Prostate gland (tissue), 2 donors: ENCODE data around the gene NOC4L. TPM values are rescaled to one million over a fixed set of nuclear protein-coding genes. Genes with fewer than 3 reads are reported as not detected.
A peak's percentile ranks its signal among the peaks of the same experiment; 100 is the strongest.

Experiments
- DNase-seq: peaks from one replicate; pipeline ENCODE4 v3.0.0-alpha.2; 2019; ENCODE audit warnings: low spot score
- H3K27ac ChIP-seq, 2 donors: fragments of 200-600 bp; sonication (generic); 2 replicates each; pipeline ENCODE4 v1.5.1; 2017 to 2019
- H3K27me3 ChIP-seq: fragments of 200-600 bp; sonication (generic); replicated peaks from 2 replicates; pipeline ENCODE4 v1.5.1; 2019; ENCODE audit not compliant: insufficient read depth
- H3K36me3 ChIP-seq, 2 donors: fragments of 200-600 bp; sonication (generic); 1 replicate in 1 of 2; 2 replicates in 1 of 2; pipeline versions ENCODE4 v1.5.1 to v1.8.1; 2017 to 2019
- H3K4me1 ChIP-seq: fragments of 200-600 bp; sonication (generic); replicated peaks from 2 replicates; pipeline ENCODE4 v1.5.1; 2019
- H3K4me3 ChIP-seq, 2 donors: fragments of 200-600 bp; sonication (generic); 2 replicates each; pipeline ENCODE4 v1.5.1; 2017 to 2019
- H3K9me3 ChIP-seq: fragments of 200-600 bp; sonication (generic); 2 replicates; pipeline ENCODE4 v1.5.1; 2017
- POLR2A ChIP-seq: fragments of 450-650 bp; IDR thresholded peaks from one replicate; pipeline ENCODE4 v1.6.1; 2016; ENCODE audit warnings: antibody characterized with exemption, mild to moderate bottlenecking
- POLR2AphosphoS5 ChIP-seq: sonication (generic); formaldehyde crosslinking; IDR thresholded peaks from one replicate; pipeline ENCODE4 v1.6.1; 2017; ENCODE audit warnings: antibody characterized with exemption
- WGBS: methylation state at CpG from one replicate; pipeline ENCODE4 v1.1.5; 2018; 5-methylcytosine and 5-hydroxymethylcytosine counted together
- intact Hi-C: fragments of 100-400 bp; cut with DNase I; formaldehyde crosslinking; loops from one replicate; pipeline ENCODE4 v1.14.2; 2022
- total RNA-seq, 2 donors: library from RNA; depleted of rRNA; stranded (reverse); fragments of >200 nt; gene quantifications; one replicate each; pipeline ENCODE4 v1.1.0, GENCODE V29; 2016
- TF ChIP-seq, protein P1 (sequence below), 4 experiments: fragments of 200-600 bp in 2 of 4; fragments of 450-650 bp in 2 of 4; sonication (generic) in 2 of 4; IDR thresholded peaks; 1 replicate in 3 of 4; 2 replicates in 1 of 4; pipeline ENCODE4 v1.5.1; 2016 to 2019; ENCODE audit warnings: antibody characterized with exemption in 4 of 4, mild to moderate bottlenecking in 2 of 4, moderate library complexity in 2 of 4

NOC4L gene
- total RNA-seq, 2 donors from 2014 or later = 12.4 to 32.5 TPM

DNA sequence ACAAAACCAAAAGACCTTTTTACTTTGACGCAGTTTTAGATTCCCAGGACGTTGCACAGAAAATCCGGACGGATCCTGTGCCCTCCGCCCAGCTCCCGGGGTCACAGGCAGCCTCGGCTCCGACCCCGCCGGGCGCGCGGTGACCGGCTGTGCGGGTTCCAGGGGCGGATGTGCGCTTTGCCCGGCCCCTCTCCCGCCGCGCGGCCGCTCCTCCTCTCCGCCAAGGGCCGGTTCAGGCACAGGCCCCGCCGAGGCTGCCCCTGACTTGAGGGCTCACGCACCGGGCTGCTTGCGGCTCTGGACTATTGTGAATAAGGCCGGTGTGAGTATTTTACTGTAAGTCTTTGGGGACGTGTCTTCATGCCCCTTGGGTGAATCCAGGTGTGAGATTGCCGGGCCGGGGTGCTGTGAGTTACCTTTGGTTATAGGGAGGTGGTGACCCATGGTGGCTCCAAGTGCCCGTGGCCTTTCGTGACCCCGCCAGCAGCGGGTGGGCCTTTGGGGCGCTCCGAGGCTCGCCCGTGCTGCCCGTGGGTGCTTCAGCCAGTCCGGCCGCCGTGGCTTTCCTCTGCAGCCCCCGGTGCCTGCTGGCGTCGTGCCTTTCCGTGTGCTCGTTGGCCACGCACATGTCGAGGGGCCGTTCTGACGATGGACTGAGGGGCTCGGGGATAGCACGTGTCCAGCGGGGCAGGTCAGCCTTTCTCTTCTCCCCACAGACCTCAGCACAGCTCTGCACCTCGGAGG is 45.9 kb downstream of the NOC4L start:
- DNase-seq = no peak

DNA sequence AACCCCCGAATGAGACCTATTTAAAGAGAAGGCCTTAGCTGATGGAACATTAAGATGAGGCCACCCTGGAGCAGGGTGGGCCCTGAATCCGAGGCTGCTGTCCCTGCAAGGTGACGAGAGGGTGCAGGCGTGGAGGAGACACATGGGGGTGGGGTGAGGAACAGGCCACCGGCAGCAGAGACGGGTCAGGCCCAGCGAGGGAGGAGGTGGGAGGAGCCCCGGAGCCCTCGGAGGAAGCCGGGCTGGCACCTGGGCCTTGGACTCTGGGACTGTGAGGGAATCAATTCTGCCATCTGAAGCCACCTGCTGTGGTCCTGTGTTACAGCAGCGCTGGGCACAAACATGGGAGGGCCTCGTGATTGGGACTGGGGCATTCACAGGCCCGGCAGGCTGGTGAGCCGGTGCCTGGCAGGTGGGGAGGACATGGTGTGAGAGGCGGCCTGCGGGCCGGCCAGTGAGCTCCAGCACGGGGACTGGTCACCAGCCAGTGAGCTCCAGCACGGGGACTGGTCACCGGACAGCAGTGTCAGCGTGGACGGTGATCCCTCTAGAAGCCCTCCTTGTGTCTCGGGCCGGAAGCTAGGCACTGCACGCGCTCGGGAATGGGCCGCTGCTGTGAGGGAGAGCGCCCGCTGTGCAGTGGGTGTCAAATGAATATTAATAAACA is 46.7 kb downstream of the NOC4L start:
- DNase-seq = no peak
- Histone ChIP-seq H3K27ac (no peak overlapping the region), H3K4me1 (no peaks in the 10 kb centered on the region), H3K4me3 (no peak overlapping the region), H3K27me3 (no peaks in the 10 kb centered on the region), H3K9me3 (no peaks in the 10 kb centered on the region), H3K36me3 (no peaks in the 10 kb centered on the region)
- 83% methylated on average over 30 of the region's 30 CpGs for WGBS
- intact Hi-C loops = no loop called here
- no peak for TF ChIP-seq POLR2A
- TF ChIP-seq, protein P1, sequence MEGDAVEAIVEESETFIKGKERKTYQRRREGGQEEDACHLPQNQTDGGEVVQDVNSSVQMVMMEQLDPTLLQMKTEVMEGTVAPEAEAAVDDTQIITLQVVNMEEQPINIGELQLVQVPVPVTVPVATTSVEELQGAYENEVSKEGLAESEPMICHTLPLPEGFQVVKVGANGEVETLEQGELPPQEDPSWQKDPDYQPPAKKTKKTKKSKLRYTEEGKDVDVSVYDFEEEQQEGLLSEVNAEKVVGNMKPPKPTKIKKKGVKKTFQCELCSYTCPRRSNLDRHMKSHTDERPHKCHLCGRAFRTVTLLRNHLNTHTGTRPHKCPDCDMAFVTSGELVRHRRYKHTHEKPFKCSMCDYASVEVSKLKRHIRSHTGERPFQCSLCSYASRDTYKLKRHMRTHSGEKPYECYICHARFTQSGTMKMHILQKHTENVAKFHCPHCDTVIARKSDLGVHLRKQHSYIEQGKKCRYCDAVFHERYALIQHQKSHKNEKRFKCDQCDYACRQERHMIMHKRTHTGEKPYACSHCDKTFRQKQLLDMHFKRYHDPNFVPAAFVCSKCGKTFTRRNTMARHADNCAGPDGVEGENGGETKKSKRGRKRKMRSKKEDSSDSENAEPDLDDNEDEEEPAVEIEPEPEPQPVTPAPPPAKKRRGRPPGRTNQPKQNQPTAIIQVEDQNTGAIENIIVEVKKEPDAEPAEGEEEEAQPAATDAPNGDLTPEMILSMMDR (IDR thresholded peaks at IDR 0.05) = no peak
- TF ChIP-seq POLR2AphosphoS5 = no peak

More for the DNA sequence above, 45.9 kb downstream of the NOC4L start:
- no peaks in the 10 kb centered on the region for H3K4me1 ChIP-seq
- intact Hi-C loops = no loop called here
- H3K4me3 ChIP-seq = peak overlapping the region; percentile 39 to 40
- H3K36me3 ChIP-seq = no peaks in the 10 kb centered on the region
- TF ChIP-seq POLR2AphosphoS5 (no peak), POLR2A (no peak)
- TF ChIP-seq, protein P1 (IDR thresholded peaks at IDR 0.05) = no peak
- H3K9me3 ChIP-seq = no peaks in the 10 kb centered on the region
- 39% methylated on average over 59 of the region's 59 CpGs for WGBS
- peak overlapping the region; percentile 7 to 54 for H3K27ac ChIP-seq
- no peaks in the 10 kb centered on the region for H3K27me3 ChIP-seq

DNA sequence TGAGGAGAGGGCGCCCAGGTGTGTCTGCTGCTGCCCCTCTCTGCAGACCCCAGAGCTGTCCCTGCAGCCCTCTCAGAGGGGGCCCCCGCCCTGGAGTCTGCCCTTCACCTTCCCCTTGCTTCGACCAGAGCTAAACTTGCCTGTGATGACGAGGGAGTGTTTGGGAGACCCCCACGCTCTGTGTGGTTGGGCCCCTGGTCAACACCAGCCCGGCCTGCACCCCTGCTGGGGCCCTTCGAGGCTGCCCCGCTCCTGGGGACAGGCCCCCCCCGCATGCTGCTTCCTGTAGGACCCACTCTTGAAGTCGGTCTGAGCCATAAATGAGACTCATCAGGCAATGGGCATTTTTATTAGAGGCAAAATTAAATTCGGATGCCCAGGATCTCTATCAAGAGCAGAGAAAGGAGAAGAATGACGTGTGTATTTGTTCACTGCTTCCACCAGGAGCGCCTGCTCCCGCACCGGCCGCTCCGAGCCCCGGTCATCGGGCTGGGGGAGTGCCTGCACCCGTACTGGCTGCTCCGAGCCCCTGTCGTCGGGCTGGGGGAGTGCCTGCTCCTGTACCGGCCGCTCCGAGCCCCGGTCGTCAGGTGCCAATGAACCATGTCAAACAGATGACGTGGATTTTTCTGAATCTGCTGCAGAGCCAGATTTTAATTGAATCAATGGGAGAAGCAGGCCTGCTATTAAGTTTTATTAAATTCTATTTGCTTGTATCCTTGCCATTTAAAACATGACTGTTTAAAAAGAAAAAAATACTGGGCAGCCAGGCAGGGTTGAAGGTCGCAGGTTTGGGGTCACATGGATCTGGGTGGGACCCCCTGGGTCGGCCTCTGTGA is 47.7 kb downstream of the NOC4L start:
- Histone ChIP-seq H3K9me3 (no peaks in the 10 kb centered on the region), H3K27ac (no peak overlapping the region), H3K27me3 (no peaks in the 10 kb centered on the region), H3K4me3 (no peak overlapping the region), H3K4me1 (no peaks in the 10 kb centered on the region), H3K36me3 (no peaks in the 10 kb centered on the region)
- TF ChIP-seq POLR2AphosphoS5 = no peak
- TF ChIP-seq, protein P1 (IDR thresholded peaks at IDR 0.05) = no peak
- TF ChIP-seq POLR2A = no peak
- intact Hi-C loops = no loop called here
- DNase-seq = no peak
- WGBS = 63% methylated on average over 29 of the region's 31 CpGs

DNA sequence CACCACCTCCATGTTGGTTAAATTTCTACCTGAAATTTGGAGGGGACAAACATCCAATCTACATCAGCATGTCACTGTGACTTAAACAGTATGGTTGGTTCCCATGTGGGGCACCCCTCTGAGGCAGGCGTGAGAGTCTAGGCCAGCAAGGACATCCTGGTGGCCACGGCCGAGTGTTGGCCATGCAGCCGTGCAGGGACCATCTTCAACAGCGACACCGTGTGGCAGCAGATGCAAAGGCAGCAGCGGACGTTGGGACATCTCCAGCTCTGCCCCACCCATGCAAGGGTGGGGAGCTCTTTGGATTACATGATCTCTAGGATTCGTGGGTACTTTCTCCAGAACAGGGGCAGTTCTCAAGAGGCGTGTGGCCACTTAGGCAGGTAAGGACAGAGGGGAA is 49.8 kb downstream of the NOC4L start:
- Histone ChIP-seq H3K27me3 (no peaks in the 10 kb centered on the region), H3K36me3 (no peaks in the 10 kb centered on the region), H3K4me3 (no peak overlapping the region), H3K4me1 (no peaks in the 10 kb centered on the region), H3K27ac (no peak overlapping the region), H3K9me3 (no peaks in the 10 kb centered on the region)
- 60% methylated on average over 9 of the region's 10 CpGs for WGBS
- intact Hi-C loops = no loop called here
- no peak for DNase-seq
- TF ChIP-seq POLR2A (no peak), POLR2AphosphoS5 (no peak)
- TF ChIP-seq, protein P1 (IDR thresholded peaks at IDR 0.05) = no peak
